Daoy (cell line): Measurements from ENCODE around the gene TLR2. TPM values are rescaled to one million over a fixed set of nuclear protein-coding genes. Genes with fewer than 3 reads are reported as not detected.

Source experiments
- DNase-seq: peaks from one replicate; pipeline ENCODE4 v3.0.0-alpha.2; 2015; ENCODE audit warnings: low read depth
- total RNA-seq: library from RNA; depleted of rRNA; stranded (reverse); fragments of >200 nt; shearing (Covaris generic); gene quantifications from 2 replicates; pipeline ENCODE4 v1.2.3, GENCODE V29; 2014; rRNA removed

The TLR2 gene
- total RNA-seq, 1 experiment from 2014 or later: not detected

- no peak for DNase-seq
These were observed 45.8 kb downstream of the TLR2 start for GRCh38 chr4:153729895-153730294.

- DNase-seq: peak; percentile 85
These were observed 47.2 kb downstream of the TLR2 start for GRCh38 chr4:153731239-153731638.

- DNase-seq: no peak
These were observed 49.8 kb downstream of the TLR2 start for GRCh38 chr4:153733751-153734448.

- peak; percentile 3 for DNase-seq
These were observed 51.9 kb downstream of the TLR2 start for GRCh38 chr4:153735906-153736461.

GRCh38 chr4:153741541-153741940 is 57.5 kb downstream of the TLR2 start:
- no peak for DNase-seq

- no peak for DNase-seq
These were observed 61.6 kb downstream of the TLR2 start for GRCh38 chr4:153745651-153746050.

- no peak for DNase-seq
These were observed 63.4 kb downstream of the TLR2 start for GRCh38 chr4:153747406-153747955.

GRCh38 chr4:153748378-153748777 is 64.3 kb downstream of the TLR2 start:
- DNase-seq: peak; percentile 61

- peak; percentile 68 for DNase-seq
These were observed 66.2 kb downstream of the TLR2 start for GRCh38 chr4:153750197-153750817.

- DNase-seq: no peak
These were observed 71.1 kb downstream of the TLR2 start for GRCh38 chr4:153755186-153755585.

Other genes with a start within 250 kb of the TLR2 start
- gene TMEM131L, start 217.9 kb upstream of the TLR2 start, total RNA-seq: 6.6 and 8.1 TPM in 2 replicates
- gene RNF175, start 75.7 kb downstream of the TLR2 start, total RNA-seq: not detected in 2 replicates
- gene SFRP2, start 104.8 kb downstream of the TLR2 start, total RNA-seq: not detected in 2 replicates